Erythroblast (primary cell): Measurements from ENCODE around the gene GPR137B.
"Not testable (repeated sequence)": the region's sequence is repeated elsewhere in the genome, so short reads cannot be mapped to it uniquely, and the experiment has no call there.

Source experiments
- DNase-seq, 2 experiments: peaks; one replicate each; lab custom pipeline; 2025; lab: John Stamatoyannopoulos, UW
- GATA1 ChIP-seq: IDR thresholded peaks from 2 replicates; pipeline ENCODE4 v1.6.1; 2011; ENCODE audit warnings: low read depth, mild to moderate bottlenecking, control low read depth, low read length, moderate library complexity
- POLR2A ChIP-seq: IDR thresholded peaks from 2 replicates; pipeline ENCODE4 v1.6.1; 2011; ENCODE audit warnings: mild to moderate bottlenecking, low read length

Gene GPR137B

DNA sequence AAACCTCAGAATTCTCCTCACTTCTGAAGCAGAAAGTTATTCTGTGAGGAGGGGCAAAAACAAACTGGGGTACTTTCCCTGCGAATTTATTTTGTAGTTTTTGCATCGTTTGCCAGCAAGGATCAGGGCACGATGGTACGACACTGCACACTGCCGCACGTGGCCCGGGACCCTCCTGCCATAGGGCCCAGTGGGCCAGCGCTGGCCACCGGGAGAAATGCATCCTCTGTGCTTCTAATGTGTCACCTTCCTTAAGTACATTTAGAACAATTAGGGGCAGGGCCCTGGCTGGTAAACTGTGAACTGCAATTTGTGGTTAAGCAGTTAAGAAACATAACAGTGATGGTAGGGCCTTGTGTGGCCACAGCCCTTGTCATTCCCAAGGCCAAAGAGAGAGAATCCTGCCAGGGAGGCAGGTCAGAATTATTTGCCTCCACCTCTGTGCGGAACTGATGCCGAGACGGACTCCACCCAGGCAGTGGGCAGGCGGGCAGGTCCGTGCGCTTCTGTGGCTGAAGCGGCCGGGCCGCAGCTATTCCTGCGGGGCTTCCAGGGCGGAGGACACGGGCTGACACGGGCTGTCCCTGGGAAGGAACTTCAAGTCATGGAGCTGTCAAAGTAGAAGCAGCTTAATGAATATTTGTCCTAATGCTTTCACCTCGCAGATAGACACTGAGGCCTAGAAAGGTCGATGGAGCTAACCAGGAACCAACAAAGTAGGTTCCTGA lies 12.5 kb downstream of the GPR137B start:
- no peak for DNase-seq
- TF ChIP-seq GATA1 (no peak), POLR2A (no peak)

DNA sequence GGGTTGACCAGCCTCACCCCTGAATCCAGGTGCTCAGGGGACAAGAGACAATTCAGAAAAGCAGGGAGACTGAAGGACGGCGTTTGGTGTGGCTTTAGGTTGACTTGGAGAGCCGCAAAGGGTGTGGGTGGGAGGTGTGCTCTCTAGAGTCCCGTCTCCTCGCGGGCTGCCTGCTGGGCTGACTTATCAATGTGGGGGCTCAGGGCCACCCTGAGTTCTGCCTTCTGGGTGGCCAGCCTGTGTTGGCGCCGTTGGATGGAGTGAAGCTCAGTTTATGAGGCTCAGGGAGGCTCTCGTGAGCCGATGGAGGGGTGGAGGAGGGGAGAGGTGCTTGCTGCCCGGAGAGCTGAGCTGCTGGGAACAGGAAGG lies 13.0 kb downstream of the GPR137B start:
- TF ChIP-seq POLR2A (no peak), GATA1 (no peak)
- DNase-seq: no peak

DNA sequence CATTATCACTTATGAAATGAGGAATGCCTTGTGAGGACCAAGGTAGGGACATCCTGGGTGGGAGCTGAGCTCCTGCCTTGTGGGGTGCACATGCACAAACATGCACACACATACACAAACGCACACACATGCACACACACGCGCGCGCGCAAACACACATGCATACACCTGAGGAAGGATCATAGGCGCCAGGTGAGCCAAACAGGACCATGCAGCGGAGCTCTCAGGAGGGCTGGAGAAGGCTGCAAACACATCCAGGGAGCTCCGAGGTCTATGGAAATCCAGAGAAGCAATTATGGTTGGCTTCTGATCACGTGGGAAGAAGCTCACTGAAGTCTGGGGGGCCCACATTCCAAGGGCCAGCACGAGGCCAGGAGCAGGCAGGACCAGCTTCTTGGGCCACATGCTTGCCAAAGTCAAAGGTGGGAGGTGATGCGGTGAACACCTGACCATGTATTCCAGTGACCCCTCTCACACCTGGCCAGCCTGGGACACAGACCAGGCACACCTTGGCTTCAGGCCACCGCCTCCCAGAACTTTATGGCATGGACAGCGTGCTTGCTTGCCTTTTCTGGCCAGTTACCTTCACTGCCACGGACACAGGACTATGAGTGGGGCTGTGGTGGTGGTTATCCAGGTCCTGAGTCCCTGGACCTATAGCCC lies 13.6 kb downstream of the GPR137B start:
- TF ChIP-seq GATA1 (no peak), POLR2A (no peak)
- DNase-seq: no peak

DNA sequence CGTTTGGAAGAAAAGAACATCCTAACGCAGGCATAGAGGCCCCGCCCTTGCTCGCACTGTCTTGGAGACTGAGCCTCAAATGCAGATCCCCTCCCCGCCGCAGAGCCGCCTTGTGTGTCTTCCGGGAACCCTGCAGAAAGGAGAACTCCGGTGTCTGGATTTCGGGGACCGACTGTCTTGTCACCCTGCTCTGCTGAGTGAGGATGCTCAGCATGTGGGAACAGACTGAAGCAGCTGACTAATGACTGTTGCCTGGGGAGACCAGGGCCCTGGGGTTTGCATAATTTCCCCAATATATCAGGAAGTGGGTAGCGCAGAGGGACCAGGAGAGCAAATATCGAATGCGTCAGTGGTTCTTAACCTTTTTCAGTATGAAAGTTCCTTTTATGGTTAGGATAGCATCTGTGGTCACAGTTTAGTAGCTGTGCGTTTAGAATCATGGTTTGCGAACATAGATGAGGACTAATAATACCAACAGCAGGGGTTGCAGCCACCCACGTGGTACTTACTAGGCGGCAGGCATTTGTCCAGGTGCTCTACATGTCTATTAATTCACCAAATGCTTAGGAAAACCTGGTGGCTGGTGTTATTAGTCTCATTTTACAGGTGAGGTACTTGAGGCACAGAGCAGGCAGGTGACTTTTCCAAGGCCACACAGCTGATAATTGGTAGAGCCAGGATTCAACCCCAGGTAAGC lies 14.3 kb downstream of the GPR137B start:
- TF ChIP-seq GATA1 (no peak), POLR2A (no peak)
- DNase-seq: no peak

DNA sequence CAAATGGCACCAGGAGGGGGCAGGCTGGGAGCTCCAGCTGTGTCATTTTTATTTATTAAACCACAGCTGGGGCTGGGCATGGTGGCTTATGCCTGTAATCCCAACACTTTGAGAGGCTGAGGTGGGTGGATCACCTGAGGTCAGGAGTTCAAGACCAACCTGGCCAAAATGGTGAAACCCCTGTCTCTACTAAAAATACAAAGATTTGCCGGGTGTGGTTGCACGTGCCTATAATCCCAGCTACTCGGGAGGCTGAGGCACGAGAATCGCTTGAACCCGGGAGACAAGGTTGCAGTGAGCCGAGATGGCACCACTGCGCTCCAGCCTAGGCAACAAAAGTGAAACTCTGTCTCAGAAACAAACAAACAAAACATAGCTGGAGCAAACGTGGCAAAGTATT lies 15.7 kb downstream of the GPR137B start:
- not testable (repeated sequence) for DNase-seq

DNA sequence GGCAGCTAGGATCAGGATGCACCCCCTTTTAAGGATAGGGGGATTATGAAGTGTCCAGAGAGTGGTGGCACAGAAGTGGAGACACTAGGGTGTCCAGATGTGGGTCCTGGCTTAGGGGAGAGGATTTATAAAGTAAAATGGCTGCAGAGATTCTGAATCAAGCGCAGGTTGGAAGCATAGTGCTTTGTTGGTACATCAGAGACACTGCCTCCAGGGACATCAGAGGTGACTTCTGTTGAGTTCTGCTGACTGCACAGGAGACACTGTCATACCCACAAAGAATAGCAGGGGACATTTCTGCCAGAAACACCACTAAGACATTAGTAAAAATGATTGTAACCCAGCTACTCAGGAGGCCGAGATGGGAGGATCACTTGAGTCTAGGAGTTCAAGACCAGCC lies 16.4 kb downstream of the GPR137B start:
- DNase-seq: no peak
- no peak for TF ChIP-seq POLR2A
- TF ChIP-seq GATA1: no peak

DNA sequence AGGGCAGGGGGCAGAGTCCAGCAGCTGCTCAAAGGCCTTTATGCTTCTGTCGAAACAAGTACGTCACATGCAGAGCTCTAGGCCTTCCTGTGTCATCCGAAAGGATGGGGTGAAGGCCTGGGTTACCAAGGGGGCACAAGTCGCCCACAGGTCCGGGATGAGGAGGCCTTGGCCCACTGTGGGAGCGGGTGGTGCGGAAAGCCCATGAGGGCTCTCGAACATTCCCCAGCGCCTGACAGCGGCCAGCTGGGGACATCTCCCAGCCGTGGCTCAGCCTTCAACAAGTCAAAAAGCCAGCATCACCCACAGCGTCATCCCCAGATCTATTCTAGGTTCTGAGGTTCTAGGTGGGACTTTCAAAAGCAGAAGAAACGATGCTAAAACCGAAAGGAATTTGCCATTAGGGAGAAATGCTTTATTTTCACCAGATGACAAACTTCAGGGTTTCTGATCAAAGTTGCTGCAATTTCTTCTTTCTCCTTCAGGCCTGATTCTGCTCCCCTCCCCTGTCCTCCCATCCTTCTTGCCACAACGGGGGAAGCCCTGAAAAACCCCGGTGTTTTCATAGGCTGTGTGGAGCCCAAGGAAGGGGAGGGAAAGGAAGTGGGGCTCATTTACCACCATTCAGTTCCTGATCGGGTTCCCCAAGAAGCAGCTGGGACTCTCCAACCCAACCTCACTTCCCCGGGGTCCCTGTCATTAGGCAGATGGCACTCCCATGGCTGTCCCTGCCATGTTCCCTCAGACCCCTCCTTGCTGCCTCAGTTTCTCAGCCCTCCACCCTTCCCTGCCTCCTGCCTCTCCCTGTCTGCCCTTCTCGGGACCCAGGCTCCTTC lies 17.6 kb downstream of the GPR137B start:
- no peak for DNase-seq
- TF ChIP-seq POLR2A: no peak
- TF ChIP-seq GATA1: no peak

DNA sequence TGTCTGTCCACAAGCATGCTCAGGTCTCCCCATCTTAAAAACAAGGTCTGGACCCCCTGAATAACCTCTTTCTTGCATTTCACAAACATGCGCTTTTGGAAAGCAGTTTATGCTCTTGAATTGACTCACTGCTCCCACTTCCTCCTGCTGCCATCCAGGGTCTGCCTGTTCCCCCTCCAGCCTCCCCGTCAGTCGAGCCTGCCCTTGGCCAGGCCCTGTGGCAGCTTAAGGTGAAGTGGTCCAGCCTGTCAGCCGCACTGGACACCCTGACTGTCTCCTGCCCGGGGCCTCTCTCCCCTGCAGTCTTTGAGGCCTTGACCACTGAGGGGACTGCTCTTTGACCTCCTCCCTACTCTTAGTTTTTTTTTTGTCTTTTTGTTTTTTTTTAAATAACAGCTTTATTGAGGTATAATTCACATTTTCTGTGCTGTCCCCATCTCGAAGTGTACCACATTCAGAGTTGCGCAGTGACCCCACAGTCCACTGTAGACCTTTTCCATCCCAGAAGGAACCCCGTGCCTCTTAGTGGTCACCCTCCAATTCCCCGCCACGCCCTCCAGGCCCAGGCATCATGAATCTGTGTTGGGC lies 18.3 kb downstream of the GPR137B start:
- TF ChIP-seq POLR2A (no peak), GATA1 (no peak)
- DNase-seq: no peak

DNA sequence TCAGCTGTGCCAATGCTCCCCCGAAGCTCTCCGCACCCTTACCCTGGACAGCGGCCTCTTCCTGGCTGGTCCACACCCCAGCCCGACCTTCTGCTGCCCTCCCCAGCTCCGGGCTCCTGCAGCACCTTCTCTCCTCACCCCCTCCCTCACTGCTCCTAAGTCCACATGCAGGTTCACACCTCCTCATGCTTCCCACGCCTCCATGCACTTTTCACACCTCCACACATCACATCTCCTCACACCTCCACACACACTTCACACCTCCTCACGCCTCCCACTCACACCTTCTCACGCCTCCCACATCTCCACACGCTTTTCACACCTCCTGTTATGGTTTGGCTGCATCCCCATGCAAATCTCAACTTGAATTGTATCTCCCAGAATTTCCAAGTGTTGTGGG lies 18.9 kb downstream of the GPR137B start:
- TF ChIP-seq GATA1 (no peak), POLR2A (no peak)
- DNase-seq: no peak

DNA sequence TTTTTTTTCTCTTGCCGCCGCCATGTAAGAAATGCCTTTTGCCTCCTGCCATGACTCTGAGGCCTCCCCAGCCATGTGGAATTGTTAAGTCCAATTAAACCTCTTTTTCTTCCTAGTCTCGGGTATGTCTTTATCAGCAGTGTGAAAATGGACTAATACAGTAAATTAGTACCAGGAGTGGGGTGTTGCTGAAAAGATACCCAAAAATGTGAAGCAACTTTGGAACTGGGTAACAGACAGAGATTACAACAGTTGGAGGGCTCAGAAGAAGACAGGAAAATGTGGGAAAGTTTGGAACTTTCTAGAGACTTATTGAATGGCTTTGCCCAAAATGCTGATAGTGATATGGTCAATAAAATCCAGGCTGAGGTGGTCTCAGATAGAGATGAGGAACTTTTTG lies 19.4 kb downstream of the GPR137B start:
- not testable (repeated sequence) for DNase-seq

DNA sequence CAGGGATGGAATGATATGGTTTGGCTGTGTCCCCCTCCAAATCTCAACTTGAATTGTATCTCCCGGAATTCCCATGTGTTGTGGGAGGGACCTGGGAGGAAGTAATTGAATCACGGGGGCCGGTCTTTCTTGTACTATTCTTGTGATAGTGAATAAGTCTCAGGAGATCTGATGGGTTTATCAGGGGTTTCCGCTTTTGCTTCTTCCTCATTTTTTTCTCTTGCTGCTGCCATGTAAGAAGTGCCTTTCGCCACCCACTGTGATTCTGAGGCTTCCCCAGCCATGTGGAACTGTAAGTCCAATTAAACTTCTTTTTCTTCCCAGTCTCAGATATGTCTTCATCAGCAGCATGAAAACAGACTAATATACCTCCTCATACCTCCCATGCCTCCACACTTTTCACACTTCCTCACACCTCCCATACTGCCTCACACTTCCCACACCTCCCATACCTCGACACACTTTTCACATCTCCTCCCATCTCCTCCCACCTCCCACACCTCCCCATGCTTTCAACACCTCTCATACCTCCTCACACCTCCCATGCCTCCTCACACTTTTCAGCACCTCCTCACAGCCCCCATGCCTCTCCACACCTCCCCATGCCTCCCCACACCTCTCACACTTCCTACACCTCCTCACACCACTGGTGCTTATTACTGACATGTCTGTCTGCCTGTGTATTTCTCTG lies 21.3 kb downstream of the GPR137B start:
- DNase-seq: no peak
- TF ChIP-seq POLR2A: no peak
- TF ChIP-seq GATA1: no peak

DNA sequence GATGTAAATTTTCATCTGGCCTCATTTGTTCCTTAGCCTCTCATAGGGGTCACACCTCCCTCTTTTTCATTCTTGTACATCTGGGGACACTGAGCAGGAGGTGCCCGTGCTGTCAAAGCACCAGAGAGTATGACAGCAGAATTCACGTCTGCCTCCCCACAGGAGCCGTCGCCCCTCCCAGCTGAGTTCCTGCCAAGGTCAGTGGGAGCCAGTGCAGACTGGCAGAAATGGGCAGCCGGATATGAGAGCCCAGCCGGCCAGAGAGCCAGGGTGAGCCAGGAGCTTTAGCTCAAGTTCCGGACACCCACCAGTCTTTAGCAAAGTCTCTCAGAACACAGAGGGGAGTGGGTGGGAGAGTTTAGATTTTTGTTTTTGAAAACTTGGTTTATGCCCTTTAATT lies 21.9 kb downstream of the GPR137B start:
- no peak for TF ChIP-seq POLR2A
- no peak for TF ChIP-seq GATA1
- DNase-seq: no peak
